ENCODE results near the gene KRTAP8-1.

KRTAP8-1 gene

DNA sequence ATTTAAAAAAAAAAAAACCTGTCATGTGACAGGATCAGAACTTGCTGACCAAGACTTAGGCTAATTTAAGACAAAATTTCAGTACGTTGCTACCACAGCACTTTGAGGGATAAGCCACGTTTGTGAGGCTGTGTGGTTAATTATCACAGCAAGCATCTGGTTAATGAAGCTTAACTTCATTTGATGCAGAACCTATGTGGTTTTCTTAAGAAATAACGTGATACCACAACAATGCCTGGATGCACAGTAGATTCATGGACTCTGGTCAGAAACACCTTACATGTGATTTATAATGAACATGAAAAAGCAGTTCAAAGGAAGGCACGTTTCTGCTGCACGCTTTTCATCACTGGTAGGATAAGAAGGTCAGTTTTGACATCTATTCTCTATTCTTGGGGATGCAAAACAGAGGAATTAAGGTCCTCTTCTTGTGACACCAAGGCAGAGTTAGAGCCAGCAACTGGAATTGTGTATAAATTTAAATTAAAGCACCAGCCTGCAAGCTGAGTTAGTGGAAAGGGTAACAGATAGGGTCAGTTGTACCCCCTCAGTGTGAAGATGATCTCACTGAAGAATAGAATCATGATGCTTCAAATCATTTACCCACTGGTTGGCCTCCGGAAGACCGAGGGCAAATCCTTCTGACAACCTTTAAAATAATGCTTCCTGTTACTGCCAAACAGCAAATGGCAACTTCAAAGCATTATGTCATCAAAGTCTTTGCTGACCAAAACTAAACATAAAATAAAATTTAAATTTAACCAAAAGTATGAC is 6.0 kb upstream of the KRTAP8-1 start:
- H3K27ac ChIP-seq: no peak overlapping the region
- TF ChIP-seq, protein P1, sequence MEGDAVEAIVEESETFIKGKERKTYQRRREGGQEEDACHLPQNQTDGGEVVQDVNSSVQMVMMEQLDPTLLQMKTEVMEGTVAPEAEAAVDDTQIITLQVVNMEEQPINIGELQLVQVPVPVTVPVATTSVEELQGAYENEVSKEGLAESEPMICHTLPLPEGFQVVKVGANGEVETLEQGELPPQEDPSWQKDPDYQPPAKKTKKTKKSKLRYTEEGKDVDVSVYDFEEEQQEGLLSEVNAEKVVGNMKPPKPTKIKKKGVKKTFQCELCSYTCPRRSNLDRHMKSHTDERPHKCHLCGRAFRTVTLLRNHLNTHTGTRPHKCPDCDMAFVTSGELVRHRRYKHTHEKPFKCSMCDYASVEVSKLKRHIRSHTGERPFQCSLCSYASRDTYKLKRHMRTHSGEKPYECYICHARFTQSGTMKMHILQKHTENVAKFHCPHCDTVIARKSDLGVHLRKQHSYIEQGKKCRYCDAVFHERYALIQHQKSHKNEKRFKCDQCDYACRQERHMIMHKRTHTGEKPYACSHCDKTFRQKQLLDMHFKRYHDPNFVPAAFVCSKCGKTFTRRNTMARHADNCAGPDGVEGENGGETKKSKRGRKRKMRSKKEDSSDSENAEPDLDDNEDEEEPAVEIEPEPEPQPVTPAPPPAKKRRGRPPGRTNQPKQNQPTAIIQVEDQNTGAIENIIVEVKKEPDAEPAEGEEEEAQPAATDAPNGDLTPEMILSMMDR (conservative IDR thresholded peaks at IDR 0.05): no peak

- H3K27ac ChIP-seq: no peak overlapping the region
- TF ChIP-seq, protein P1 (conservative IDR thresholded peaks at IDR 0.05): no peak
Observed at GRCh38 chr21:30800605-30801004, 12.5 kb downstream of the KRTAP8-1 start.

GRCh38 chr21:30793581-30794314 is 19.3 kb downstream of the KRTAP8-1 start:
- H3K27ac ChIP-seq: no peak overlapping the region
- TF ChIP-seq, protein P1 (conservative IDR thresholded peaks at IDR 0.05): no peak

- no peak overlapping the region for H3K27ac ChIP-seq
- TF ChIP-seq, protein P1 (conservative IDR thresholded peaks at IDR 0.05): no peak
Observed at GRCh38 chr21:30779249-30779648, 33.8 kb downstream of the KRTAP8-1 start.

DNA sequence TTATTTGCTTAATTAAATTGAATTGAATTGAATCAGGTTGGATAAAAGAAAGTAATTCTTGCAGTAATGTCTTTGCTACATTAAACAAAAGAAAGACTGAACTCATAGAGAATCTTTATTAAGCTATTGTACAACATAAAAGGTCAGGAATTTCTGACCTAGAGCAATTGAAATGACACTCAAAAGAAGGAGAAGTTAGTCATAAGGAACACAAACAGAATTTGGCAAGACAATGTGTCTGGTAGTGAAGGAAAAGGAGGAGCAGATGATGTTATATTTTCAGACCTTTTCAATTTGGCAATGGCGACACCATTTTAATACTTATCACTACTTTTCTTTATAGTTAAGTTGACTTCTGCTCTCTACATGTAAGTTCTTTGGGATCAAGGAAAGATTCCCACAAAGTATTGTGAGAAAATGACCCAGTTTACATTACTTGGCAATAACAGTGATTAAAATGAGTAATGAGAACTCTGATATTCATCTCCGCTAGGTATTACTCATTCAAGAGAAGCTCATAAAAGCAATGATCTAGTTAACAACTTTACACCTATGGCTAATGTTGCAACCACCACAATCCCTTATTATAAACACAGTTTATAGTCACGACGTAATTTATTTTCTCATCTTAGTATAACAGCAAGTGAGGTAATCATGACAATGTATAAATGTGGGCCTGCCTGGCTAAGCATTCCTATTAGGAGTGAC is 43.2 kb downstream of the KRTAP8-1 start:
- H3K27ac ChIP-seq: no peak overlapping the region
- TF ChIP-seq, protein P1 (conservative IDR thresholded peaks at IDR 0.05): no peak
